ENCODE results near the gene NEO1.

The NEO1 gene

DNA sequence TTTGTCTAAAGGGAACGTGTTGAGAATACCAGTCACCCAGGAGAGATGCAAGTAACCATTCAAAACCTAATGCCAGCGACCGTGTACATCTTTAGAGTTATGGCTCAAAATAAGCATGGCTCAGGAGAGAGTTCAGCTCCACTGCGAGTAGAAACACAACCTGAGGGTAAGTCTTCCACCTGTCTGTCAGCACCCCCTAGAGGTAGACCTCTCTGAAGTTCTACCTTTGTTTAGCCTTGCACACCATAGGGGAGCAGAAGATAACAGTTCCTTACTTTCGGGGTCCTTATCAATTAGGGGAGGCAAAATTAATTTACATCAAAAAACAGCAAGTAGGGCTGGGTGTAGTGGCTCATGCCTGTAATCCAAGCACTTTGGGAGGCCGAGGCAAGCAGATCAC is 192.1 kb downstream of the NEO1 start:
- no peaks in the 10 kb centered on the region for H3K36me3 ChIP-seq (ENCODE audit: insufficient read depth, low read length)
- no peak overlapping the region for H3K27ac ChIP-seq (ENCODE audit: low read length)
- no peaks in the 10 kb centered on the region for H3K27me3 ChIP-seq (ENCODE audit: insufficient read depth, low read length, poor library complexity)
- TF ChIP-seq EZH2 (IDR thresholded peaks at IDR 0.05; ENCODE audit: borderline replicate concordance, low read depth, low read length, severe bottlenecking) = no peak
- TF ChIP-seq, protein P1, sequence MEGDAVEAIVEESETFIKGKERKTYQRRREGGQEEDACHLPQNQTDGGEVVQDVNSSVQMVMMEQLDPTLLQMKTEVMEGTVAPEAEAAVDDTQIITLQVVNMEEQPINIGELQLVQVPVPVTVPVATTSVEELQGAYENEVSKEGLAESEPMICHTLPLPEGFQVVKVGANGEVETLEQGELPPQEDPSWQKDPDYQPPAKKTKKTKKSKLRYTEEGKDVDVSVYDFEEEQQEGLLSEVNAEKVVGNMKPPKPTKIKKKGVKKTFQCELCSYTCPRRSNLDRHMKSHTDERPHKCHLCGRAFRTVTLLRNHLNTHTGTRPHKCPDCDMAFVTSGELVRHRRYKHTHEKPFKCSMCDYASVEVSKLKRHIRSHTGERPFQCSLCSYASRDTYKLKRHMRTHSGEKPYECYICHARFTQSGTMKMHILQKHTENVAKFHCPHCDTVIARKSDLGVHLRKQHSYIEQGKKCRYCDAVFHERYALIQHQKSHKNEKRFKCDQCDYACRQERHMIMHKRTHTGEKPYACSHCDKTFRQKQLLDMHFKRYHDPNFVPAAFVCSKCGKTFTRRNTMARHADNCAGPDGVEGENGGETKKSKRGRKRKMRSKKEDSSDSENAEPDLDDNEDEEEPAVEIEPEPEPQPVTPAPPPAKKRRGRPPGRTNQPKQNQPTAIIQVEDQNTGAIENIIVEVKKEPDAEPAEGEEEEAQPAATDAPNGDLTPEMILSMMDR (IDR thresholded peaks at IDR 0.05; ENCODE audit: borderline replicate concordance, extremely low read depth, low read length, poor library complexity, severe bottlenecking) = peak; percentile 46
- H3K9me3 ChIP-seq (ENCODE audit: insufficient read depth, low read length, severe bottlenecking) = no peaks in the 10 kb centered on the region
- H3K4me1 ChIP-seq (ENCODE audit: insufficient read depth, low read length) = no peaks in the 10 kb centered on the region
- no peak overlapping the region for H3K4me2 ChIP-seq (ENCODE audit: insufficient read depth, low read length)
- DNase-seq (peak; percentile 5), ATAC-seq (ENCODE audit: insufficient read depth, low read depth) (no peak)
- no peaks in the 10 kb centered on the region for H4K20me1 ChIP-seq (ENCODE audit: insufficient read depth, low read length)
- no peak overlapping the region for H3K9ac ChIP-seq (ENCODE audit: low read depth, low read length)
- H3K79me2 ChIP-seq (ENCODE audit: insufficient read depth, low read length) = no peaks in the 10 kb centered on the region
- no peak overlapping the region for H3K4me3 ChIP-seq (ENCODE audit: low read depth in 1 of 2, low read length in 2 of 2)
- H2AFZ ChIP-seq (ENCODE audit: low read depth, low read length) = no peak overlapping the region

DNA sequence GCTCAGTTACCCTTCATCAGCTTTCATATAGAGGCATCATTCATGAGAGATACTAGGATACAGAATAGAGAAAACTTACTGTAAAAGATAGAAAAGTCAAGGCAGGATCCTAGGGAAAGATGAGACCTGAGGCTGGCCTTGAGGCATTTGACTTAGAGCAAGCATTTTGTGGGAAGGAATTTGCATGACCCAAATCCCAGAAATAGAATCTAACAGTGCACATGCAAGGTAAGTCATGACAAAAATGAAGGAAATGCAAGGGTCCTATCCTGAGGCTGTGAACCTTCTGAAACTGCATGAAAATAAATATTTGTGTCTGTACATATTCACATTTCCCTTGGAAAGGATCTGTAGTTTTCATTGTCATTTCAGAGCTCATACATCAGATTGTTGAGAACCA is 194.2 kb downstream of the NEO1 start:
- H3K4me1 ChIP-seq (ENCODE audit: insufficient read depth, low read length) = no peaks in the 10 kb centered on the region
- DNase-seq (no peak), ATAC-seq (ENCODE audit: insufficient read depth, low read depth) (no peak)
- no peak for TF ChIP-seq EZH2 (IDR thresholded peaks at IDR 0.05; ENCODE audit: borderline replicate concordance, low read depth, low read length, severe bottlenecking)
- TF ChIP-seq, protein P1 (IDR thresholded peaks at IDR 0.05; ENCODE audit: borderline replicate concordance, extremely low read depth, low read length, poor library complexity, severe bottlenecking) = no peak
- H3K4me3 ChIP-seq (ENCODE audit: low read depth in 1 of 2, low read length in 2 of 2) = no peak overlapping the region
- H4K20me1 ChIP-seq (ENCODE audit: insufficient read depth, low read length) = no peaks in the 10 kb centered on the region
- H3K9me3 ChIP-seq (ENCODE audit: insufficient read depth, low read length, severe bottlenecking) = no peaks in the 10 kb centered on the region
- H3K36me3 ChIP-seq (ENCODE audit: insufficient read depth, low read length) = no peaks in the 10 kb centered on the region
- H3K27me3 ChIP-seq (ENCODE audit: insufficient read depth, low read length, poor library complexity) = no peaks in the 10 kb centered on the region
- no peak overlapping the region for H3K27ac ChIP-seq (ENCODE audit: low read length)
- H3K9ac ChIP-seq (ENCODE audit: low read depth, low read length) = no peak overlapping the region
- no peak overlapping the region for H2AFZ ChIP-seq (ENCODE audit: low read depth, low read length)
- H3K4me2 ChIP-seq (ENCODE audit: insufficient read depth, low read length) = no peak overlapping the region
- no peaks in the 10 kb centered on the region for H3K79me2 ChIP-seq (ENCODE audit: insufficient read depth, low read length)

DNA sequence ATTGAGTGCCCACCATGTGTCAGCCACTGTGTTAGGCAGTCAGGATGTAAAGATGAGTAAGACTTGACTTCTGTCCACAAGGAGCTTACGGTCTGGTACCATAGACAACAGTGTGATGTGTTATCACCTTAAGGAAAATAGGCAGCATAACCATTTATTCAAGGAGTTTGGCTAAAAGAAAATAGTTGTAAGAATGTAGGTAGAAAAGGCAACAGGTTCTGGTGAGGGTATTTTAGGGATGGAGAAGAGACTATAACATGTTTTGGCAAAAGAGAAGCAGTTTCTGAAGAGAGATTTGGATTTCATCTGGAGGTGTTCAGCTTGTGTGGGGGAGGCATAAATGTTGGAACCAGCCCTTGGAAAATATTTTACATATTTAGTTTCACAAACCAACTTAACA is 194.6 kb downstream of the NEO1 start:
- ATAC-seq (ENCODE audit: insufficient read depth, low read depth) = no peak
- Histone ChIP-seq H3K27me3 (ENCODE audit: insufficient read depth, low read length, poor library complexity) (no peaks in the 10 kb centered on the region), H3K36me3 (ENCODE audit: insufficient read depth, low read length) (no peaks in the 10 kb centered on the region), H4K20me1 (ENCODE audit: insufficient read depth, low read length) (no peaks in the 10 kb centered on the region), H3K4me2 (ENCODE audit: insufficient read depth, low read length) (no peak overlapping the region), H3K9me3 (ENCODE audit: insufficient read depth, low read length, severe bottlenecking) (no peaks in the 10 kb centered on the region), H2AFZ (ENCODE audit: low read depth, low read length) (no peak overlapping the region), H3K9ac (ENCODE audit: low read depth, low read length) (no peak overlapping the region), H3K79me2 (ENCODE audit: insufficient read depth, low read length) (no peaks in the 10 kb centered on the region), H3K4me3 (ENCODE audit: low read depth in 1 of 2, low read length in 2 of 2) (no peak overlapping the region), H3K27ac (ENCODE audit: low read length) (no peak overlapping the region), H3K4me1 (ENCODE audit: insufficient read depth, low read length) (no peaks in the 10 kb centered on the region)
- no peak for DNase-seq
- TF ChIP-seq, protein P1 (IDR thresholded peaks at IDR 0.05; ENCODE audit: borderline replicate concordance, extremely low read depth, low read length, poor library complexity, severe bottlenecking) = no peak
- TF ChIP-seq EZH2 (IDR thresholded peaks at IDR 0.05; ENCODE audit: borderline replicate concordance, low read depth, low read length, severe bottlenecking) = no peak

DNA sequence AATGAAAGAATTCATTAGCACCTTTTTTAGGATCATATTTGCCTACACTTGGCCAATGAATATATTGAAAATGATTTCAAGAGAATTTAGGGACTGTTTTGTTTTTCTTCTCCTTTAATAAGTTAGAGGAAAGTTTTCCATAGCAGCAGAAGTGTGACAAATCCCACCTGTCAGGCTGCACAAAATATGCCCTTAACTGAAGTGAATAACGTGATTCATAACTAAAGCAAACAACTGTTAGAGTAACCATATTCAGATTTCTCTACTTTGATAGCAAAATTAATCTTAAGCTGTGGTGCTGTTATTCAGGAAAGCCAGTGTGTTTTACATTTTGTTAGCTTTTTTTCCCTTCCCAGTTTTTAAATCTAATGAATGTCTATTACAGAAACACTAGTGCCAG is 195.1 kb downstream of the NEO1 start:
- Histone ChIP-seq H3K9ac (ENCODE audit: low read depth, low read length) (no peak overlapping the region), H3K36me3 (ENCODE audit: insufficient read depth, low read length) (no peaks in the 10 kb centered on the region), H4K20me1 (ENCODE audit: insufficient read depth, low read length) (no peaks in the 10 kb centered on the region), H3K4me1 (ENCODE audit: insufficient read depth, low read length) (no peaks in the 10 kb centered on the region), H3K9me3 (ENCODE audit: insufficient read depth, low read length, severe bottlenecking) (no peaks in the 10 kb centered on the region), H3K4me2 (ENCODE audit: insufficient read depth, low read length) (no peak overlapping the region), H3K79me2 (ENCODE audit: insufficient read depth, low read length) (no peaks in the 10 kb centered on the region), H3K27me3 (ENCODE audit: insufficient read depth, low read length, poor library complexity) (no peaks in the 10 kb centered on the region), H2AFZ (ENCODE audit: low read depth, low read length) (no peak overlapping the region), H3K4me3 (ENCODE audit: low read depth in 1 of 2, low read length in 2 of 2) (no peak overlapping the region), H3K27ac (ENCODE audit: low read length) (no peak overlapping the region)
- TF ChIP-seq, protein P1 (IDR thresholded peaks at IDR 0.05; ENCODE audit: borderline replicate concordance, extremely low read depth, low read length, poor library complexity, severe bottlenecking) = no peak
- TF ChIP-seq EZH2 (IDR thresholded peaks at IDR 0.05; ENCODE audit: borderline replicate concordance, low read depth, low read length, severe bottlenecking) = no peak
- ATAC-seq (ENCODE audit: insufficient read depth, low read depth) (no peak), DNase-seq (no peak)
